ENCODE results near the gene SLC18A2. TPM values are rescaled to one million over a fixed set of nuclear protein-coding genes. Genes with fewer than 3 reads are reported as not detected.

The SLC18A2 gene
- total RNA-seq, 1 donor from 2014 or later = 0.88 TPM

DNA sequence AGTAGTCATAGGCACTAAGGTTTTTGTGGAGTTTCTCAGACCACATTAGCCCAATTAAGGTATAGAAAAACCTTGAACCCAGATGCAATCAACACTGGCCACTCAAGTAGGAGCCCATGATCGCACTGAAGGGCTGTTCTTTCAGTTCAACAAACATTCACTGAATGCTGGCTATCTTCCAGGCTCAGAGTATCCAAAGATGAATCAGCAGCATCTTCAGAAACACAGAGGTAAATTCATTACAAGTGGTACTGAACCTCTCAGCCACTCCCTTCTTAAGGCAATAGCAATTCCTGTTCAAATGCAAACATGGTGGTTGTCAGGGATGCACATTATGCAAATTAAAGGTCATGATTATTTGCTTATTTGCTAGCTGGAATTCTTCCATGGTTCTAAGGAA, 26.5 kb upstream of the SLC18A2 start:
- no peak for DNase-seq (ENCODE audit: low spot score)
- H3K9me3 Mint-ChIP-seq = peaks cover 19% of the 10 kb centered on the region
- Histone ChIP-seq H3K4me1 (no peaks in the 10 kb centered on the region), H3K9ac (no peak overlapping the region), H3K79me2 (ENCODE audit: low read depth) (no peaks in the 10 kb centered on the region), H3K27ac (no peak overlapping the region), H3K36me3 (no peaks in the 10 kb centered on the region), H3K4me3 (no peak overlapping the region), H3K27me3 (peaks cover 61% of the 10 kb centered on the region), H3K9me3 (ENCODE audit: low read depth) (no peaks in the 10 kb centered on the region), H4K20me1 (ENCODE audit: low read depth) (no peaks in the 10 kb centered on the region), H3K4me2 (no peak overlapping the region), H3F3A (ENCODE audit: low read depth) (peaks cover 8% of the 10 kb centered on the region), H2AFZ (replicated peaks) (no peak overlapping the region)
- no peak overlapping the region for H3K27ac Mint-ChIP-seq
- H3K4me3 Mint-ChIP-seq = no peak overlapping the region
- peaks cover 2% of the 10 kb centered on the region for H3K4me1 Mint-ChIP-seq
- no peak for TF ChIP-seq EZH2phosphoT487 (IDR thresholded peaks at IDR 0.05)
- TF ChIP-seq, protein P1, sequence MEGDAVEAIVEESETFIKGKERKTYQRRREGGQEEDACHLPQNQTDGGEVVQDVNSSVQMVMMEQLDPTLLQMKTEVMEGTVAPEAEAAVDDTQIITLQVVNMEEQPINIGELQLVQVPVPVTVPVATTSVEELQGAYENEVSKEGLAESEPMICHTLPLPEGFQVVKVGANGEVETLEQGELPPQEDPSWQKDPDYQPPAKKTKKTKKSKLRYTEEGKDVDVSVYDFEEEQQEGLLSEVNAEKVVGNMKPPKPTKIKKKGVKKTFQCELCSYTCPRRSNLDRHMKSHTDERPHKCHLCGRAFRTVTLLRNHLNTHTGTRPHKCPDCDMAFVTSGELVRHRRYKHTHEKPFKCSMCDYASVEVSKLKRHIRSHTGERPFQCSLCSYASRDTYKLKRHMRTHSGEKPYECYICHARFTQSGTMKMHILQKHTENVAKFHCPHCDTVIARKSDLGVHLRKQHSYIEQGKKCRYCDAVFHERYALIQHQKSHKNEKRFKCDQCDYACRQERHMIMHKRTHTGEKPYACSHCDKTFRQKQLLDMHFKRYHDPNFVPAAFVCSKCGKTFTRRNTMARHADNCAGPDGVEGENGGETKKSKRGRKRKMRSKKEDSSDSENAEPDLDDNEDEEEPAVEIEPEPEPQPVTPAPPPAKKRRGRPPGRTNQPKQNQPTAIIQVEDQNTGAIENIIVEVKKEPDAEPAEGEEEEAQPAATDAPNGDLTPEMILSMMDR (IDR thresholded peaks at IDR 0.05) = no peak
- no peak for TF ChIP-seq EZH2 (IDR thresholded peaks at IDR 0.05)
- H3K36me3 Mint-ChIP-seq = no peaks in the 10 kb centered on the region
- peaks cover 26% of the 10 kb centered on the region for H3K27me3 Mint-ChIP-seq (ENCODE audit: insufficient read depth, low read depth)

DNA sequence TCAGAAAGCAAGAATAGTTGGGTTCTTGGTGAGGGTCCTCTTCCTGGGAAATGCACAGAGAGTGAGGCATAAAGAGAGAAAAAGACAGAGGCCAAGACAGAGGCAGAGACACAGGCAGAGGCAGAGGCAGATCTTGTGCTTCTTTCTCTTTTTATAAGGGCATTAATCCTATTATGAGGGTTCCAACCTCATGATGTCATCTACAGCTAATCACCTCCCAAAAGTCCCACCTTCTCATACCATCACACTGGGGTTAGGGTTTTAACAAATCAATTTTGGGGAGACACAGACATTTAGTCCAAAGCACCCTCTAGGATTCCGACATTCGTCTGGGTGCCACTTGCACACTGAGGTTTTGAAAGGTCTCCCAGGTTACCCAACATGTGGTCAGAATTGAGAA, 25.8 kb upstream of the SLC18A2 start:
- H3K27me3 ChIP-seq = peaks cover 61% of the 10 kb centered on the region
- H3K4me1 ChIP-seq = no peaks in the 10 kb centered on the region
- no peaks in the 10 kb centered on the region for H3K36me3 ChIP-seq
- peaks cover 8% of the 10 kb centered on the region for H3F3A ChIP-seq (ENCODE audit: low read depth)
- no peaks in the 10 kb centered on the region for H3K79me2 ChIP-seq (ENCODE audit: low read depth)
- no peak overlapping the region for H3K4me3 ChIP-seq
- peaks cover 19% of the 10 kb centered on the region for H3K9me3 Mint-ChIP-seq
- H2AFZ ChIP-seq (replicated peaks) = no peak overlapping the region
- TF ChIP-seq EZH2 (IDR thresholded peaks at IDR 0.05) = no peak
- TF ChIP-seq, protein P1 (IDR thresholded peaks at IDR 0.05) = no peak
- TF ChIP-seq EZH2phosphoT487 (IDR thresholded peaks at IDR 0.05) = no peak
- H3K27me3 Mint-ChIP-seq (ENCODE audit: insufficient read depth, low read depth) = peaks cover 26% of the 10 kb centered on the region
- H3K27ac ChIP-seq = no peak overlapping the region
- H3K4me2 ChIP-seq = no peak overlapping the region
- H4K20me1 ChIP-seq (ENCODE audit: low read depth) = no peaks in the 10 kb centered on the region
- H3K36me3 Mint-ChIP-seq = no peaks in the 10 kb centered on the region
- H3K9me3 ChIP-seq (ENCODE audit: low read depth) = no peaks in the 10 kb centered on the region
- H3K4me1 Mint-ChIP-seq = peaks cover 2% of the 10 kb centered on the region
- no peak overlapping the region for H3K9ac ChIP-seq
- no peak for DNase-seq (ENCODE audit: low spot score)
- H3K27ac Mint-ChIP-seq = no peak overlapping the region
- H3K4me3 Mint-ChIP-seq = peak overlapping the region; percentile 19

DNA sequence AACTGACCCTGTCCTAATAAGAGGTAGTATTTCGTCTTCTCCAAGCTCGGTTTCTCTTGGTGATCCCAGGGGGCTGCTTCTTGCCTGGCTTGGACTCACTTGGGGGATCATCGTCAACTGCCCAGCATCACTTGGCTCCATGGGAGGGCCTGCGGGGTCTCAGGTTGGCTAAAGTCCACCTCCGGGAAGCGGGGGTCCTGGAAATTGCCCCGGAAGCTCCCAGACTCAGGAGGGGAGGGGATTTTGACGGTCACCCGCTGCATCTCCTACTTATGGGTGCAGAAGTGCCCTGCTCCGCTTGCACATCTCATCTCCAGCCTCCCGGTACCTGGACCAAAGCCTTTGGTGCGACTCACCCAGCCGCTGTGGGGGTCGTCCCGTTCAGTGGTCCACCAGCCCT, 24.9 kb upstream of the SLC18A2 start:
- peak overlapping the region; percentile 59 for H3K4me3 ChIP-seq
- H3K4me2 ChIP-seq = peak overlapping the region; percentile 94
- H3K9ac ChIP-seq = no peak overlapping the region

More for the DNA sequence above, 24.9 kb upstream of the SLC18A2 start:
- H3K27ac ChIP-seq = no peak overlapping the region
- H4K20me1 ChIP-seq (ENCODE audit: low read depth) = no peaks in the 10 kb centered on the region
- DNase-seq (ENCODE audit: low spot score) = no peak
- Mint-ChIP-seq H3K9me3 (peaks cover 22% of the 10 kb centered on the region), H3K36me3 (peaks cover 2% of the 10 kb centered on the region), H3K27ac (no peak overlapping the region), H3K4me1 (peaks cover 9% of the 10 kb centered on the region), H3K4me3 (peak overlapping the region; percentile 77), H3K27me3 (ENCODE audit: insufficient read depth, low read depth) (peaks cover 30% of the 10 kb centered on the region)
- no peaks in the 10 kb centered on the region for H3K9me3 ChIP-seq (ENCODE audit: low read depth)
- H3K27me3 ChIP-seq = peaks cover 61% of the 10 kb centered on the region
- TF ChIP-seq EZH2 (IDR thresholded peaks at IDR 0.05) = no peak
- TF ChIP-seq, protein P1 (IDR thresholded peaks at IDR 0.05) = no peak
- H2AFZ ChIP-seq (replicated peaks) = peak overlapping the region; percentile 100
- no peaks in the 10 kb centered on the region for H3K4me1 ChIP-seq
- no peaks in the 10 kb centered on the region for H3K36me3 ChIP-seq
- no peaks in the 10 kb centered on the region for H3K79me2 ChIP-seq (ENCODE audit: low read depth)
- H3F3A ChIP-seq (ENCODE audit: low read depth) = peaks cover 8% of the 10 kb centered on the region
